Gastrocnemius medialis (tissue), 4 donors: ENCODE data around the gene SHROOM3.

Experiments used
- CTCF ChIP-seq, 5 experiments: fragments of 450-650 bp in 3 of 5; fragments of 200-600 bp in 2 of 5; sonication (generic) in 2 of 5; IDR thresholded peaks in 4 of 5; conservative IDR thresholded peaks in 1 of 5; 1 replicate in 4 of 5; 2 replicates in 1 of 5; pipeline ENCODE4 v1.5.1; 2016 to 2019; ENCODE audit warnings: antibody characterized with exemption in 5 of 5, mild to moderate bottlenecking in 3 of 5, moderate library complexity in 3 of 5
- POLR2A ChIP-seq, 2 donors: fragments of 450-650 bp; IDR thresholded peaks; one replicate each; pipeline ENCODE4 v1.6.1; 2017; ENCODE audit warnings: antibody characterized with exemption in 2 of 2, mild to moderate bottlenecking in 2 of 2, moderate library complexity in 2 of 2

- no peak for TF ChIP-seq CTCF (IDR thresholded peaks at IDR 0.05 in 4 of 5, conservative IDR thresholded peaks at IDR 0.05 in 1 of 5)
- no peak for TF ChIP-seq POLR2A (IDR thresholded peaks at IDR 0.05)
Measured at GRCh38 chr4:76681996-76682395, 247.0 kb downstream of the SHROOM3 start.
